Measurements from ENCODE around the gene RFNG. TPM values are rescaled to one million over a fixed set of nuclear protein-coding genes. Genes with fewer than 3 reads are reported as not detected.

RFNG gene
- total and polyA plus RNA-seq, 10 of the 15 experiments (the other 5 are each of a cell fraction or from before 2014, with no cell fraction given) = 0.10 to 19.6 (median 6.2) TPM

DNA sequence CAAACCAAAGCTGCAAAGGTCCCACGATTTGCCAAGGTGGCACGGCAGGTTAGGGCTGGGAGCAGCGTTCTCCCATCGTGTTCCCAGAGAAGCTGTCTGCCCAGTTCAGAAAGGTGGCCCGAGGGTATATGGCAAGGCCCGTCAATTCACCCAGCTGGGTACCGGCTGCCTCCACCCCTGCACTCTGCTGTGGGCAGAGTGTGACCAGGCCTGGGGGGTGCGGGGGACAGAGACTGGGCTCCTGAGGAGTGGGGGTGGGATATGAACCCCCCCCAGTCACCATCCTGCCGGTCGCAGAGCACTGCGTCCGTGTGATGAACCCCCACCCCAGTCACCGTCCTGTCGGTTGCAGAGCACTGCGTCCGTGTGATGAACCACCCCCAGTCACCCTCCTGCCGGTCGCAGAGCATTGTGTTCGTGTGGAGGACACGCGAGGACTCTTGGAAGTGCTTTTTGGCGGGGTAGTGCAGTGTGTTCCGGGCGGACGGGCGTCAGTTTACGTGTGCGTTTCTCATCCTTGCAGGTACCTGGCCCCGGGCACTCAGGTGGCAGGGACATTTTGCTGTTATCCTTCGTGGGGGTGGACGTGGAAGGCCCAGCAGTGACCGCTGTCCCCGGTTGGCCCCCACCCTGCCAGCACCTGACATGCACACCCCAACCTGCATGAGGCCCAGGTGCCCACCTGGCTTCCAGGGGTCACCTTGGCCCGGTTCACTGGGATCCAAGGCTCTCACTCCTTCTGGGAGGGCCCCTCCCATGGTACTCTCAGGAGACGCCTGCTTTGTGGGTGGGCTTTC is 49.1 kb upstream of the RFNG start:
- no TSS peak for BruUV-seq (replicated peaks)
- no peak for DNase-seq (ENCODE audit: low read depth, low spot score)
- POLR2A ChIA-PET = no interaction called here
- H3K27me3 ChIP-seq (replicated peaks in 1 of 2; ENCODE audit: control insufficient read depth in 2 of 2, insufficient read depth in 2 of 2, low read length in 1 of 2) = no peaks in the 10 kb centered on the region
- intact Hi-C loops (cut with micrococcal nuclease; ENCODE audit: unreplicated experiment) = no loop called here
- peaks cover 3 to 7% of the 10 kb centered on the region in 2 experiments; a peak in 3 of 4 replicates for H3K36me3 ChIP-seq (ENCODE audit: control insufficient read depth in 2 of 2, insufficient read depth in 2 of 2, low read length in 1 of 2)
- no peak for TF ChIP-seq TAF1 (IDR thresholded peaks at IDR 0.05; ENCODE audit: borderline replicate concordance, low read depth, low read length)
- H3K79me2 ChIP-seq (ENCODE audit: control insufficient read depth, insufficient read depth, low read length) = peaks cover 45% of the 10 kb centered on the region
- H2AFZ ChIP-seq (ENCODE audit: control insufficient read depth, low read depth, low read length) = no peak overlapping the region
- no peak for FAIRE-seq
- H3K9ac ChIP-seq (ENCODE audit: control insufficient read depth, insufficient read depth, low read length) = no peak overlapping the region; the same call in 1 of the 2 replicates
- CTCF ChIA-PET = interaction anchor here (2.4 kb wide), 1 partner anchor 63 kb away, joined by 7 read pairs; the partner anchor contains the start of gene DCXR
- no peaks in the 10 kb centered on the region for H3K9me3 ChIP-seq (replicated peaks; ENCODE audit: control insufficient read depth, insufficient read depth, low read length)
- SMC1A ChIA-PET (ENCODE audit: uncharacterized antibody, unreplicated experiment) = no interaction called here
- WGBS (ENCODE audit: insufficient coverage, insufficient replicate concordance, low lambda C conversion rate, missing lambda C conversion rate) = 88% methylated on average over 32 of the region's 35 CpGs
- in situ Hi-C loops (cut with MboI) = no loop called here
- H3K4me3 ChIP-seq = peak overlapping the region; percentile 65; the same call in 1 of the 2 replicates
- no peak for ATAC-seq
- peaks cover 25% of the 10 kb centered on the region for H3K4me1 ChIP-seq (ENCODE audit: control insufficient read depth, insufficient read depth, low read length)
- RAD21 ChIA-PET (ENCODE audit: unreplicated experiment) = interaction anchor here (0.9 kb wide), 1 partner anchor 63 kb away, joined by 3 read pairs; the partner anchor contains the start of gene DCXR
- H3K27ac ChIP-seq (ENCODE audit: control insufficient read depth, insufficient read depth) = peak overlapping the region; percentile 93; the same call in 1 of the 2 replicates
- peak overlapping the region; percentile 96 for H3K4me2 ChIP-seq (ENCODE audit: control insufficient read depth, insufficient read depth)
- no peaks in the 10 kb centered on the region; the same call in 1 of the 2 replicates for H4K20me1 ChIP-seq (ENCODE audit: control insufficient read depth, insufficient read depth)

- under 1% methylated on average over 73 of the region's 80 CpGs for WGBS (ENCODE audit: insufficient coverage, insufficient replicate concordance, low lambda C conversion rate, missing lambda C conversion rate)
- in situ Hi-C loops (cut with MboI) (no loop called here), intact Hi-C loops (cut with micrococcal nuclease; ENCODE audit: unreplicated experiment) (loop anchor here (1.0 to 5.0 kb wide), 3 partner anchors 47 to 238 kb away; partner anchors contain the start of genes DCXR, GPS1 and RFNG)
- RAD21 ChIA-PET (ENCODE audit: unreplicated experiment) = interaction anchor here (0.5 to 1.2 kb wide), 3 partner anchors 7 to 393 kb away, joined by 3 to 4 read pairs (median 3); partner anchors contain the start of gene DCXR
- H3K4me1 ChIP-seq (ENCODE audit: control insufficient read depth, insufficient read depth, low read length) = peaks cover 17% of the 10 kb centered on the region
- BruUV-seq (replicated peaks) = TSS peak; percentile 86
- DNase-seq (ENCODE audit: low read depth, low spot score) = no peak
- no peak for FAIRE-seq
- peak overlapping the region; percentile 95 for H3K9ac ChIP-seq (ENCODE audit: control insufficient read depth, insufficient read depth, low read length)
- no peaks in the 10 kb centered on the region for H3K9me3 ChIP-seq (replicated peaks; ENCODE audit: control insufficient read depth, insufficient read depth, low read length)
- peak overlapping the region; percentile 96 for H3K4me2 ChIP-seq (ENCODE audit: control insufficient read depth, insufficient read depth)
- peak overlapping the region; percentile 93 for H3K27ac ChIP-seq (ENCODE audit: control insufficient read depth, insufficient read depth)
- H3K36me3 ChIP-seq (ENCODE audit: control insufficient read depth in 2 of 2, insufficient read depth in 2 of 2, low read length in 1 of 2) = peaks cover 3 to 14% of the 10 kb centered on the region in 2 experiments; a peak in 3 of 4 replicates
- peaks cover 47% of the 10 kb centered on the region for H3K79me2 ChIP-seq (ENCODE audit: control insufficient read depth, insufficient read depth, low read length)
- POLR2A ChIA-PET = interaction anchor here (0.5 to 2.3 kb wide), 3 partner anchors 16 to 432 kb away, joined by 3 to 9 read pairs (median 8); partner anchors contain the start of genes CENPX and LRRC45
- H2AFZ ChIP-seq (ENCODE audit: control insufficient read depth, low read depth, low read length) = peak overlapping the region; percentile 92
- no peaks in the 10 kb centered on the region for H3K27me3 ChIP-seq (replicated peaks in 1 of 2; ENCODE audit: control insufficient read depth in 2 of 2, insufficient read depth in 2 of 2, low read length in 1 of 2)
- ATAC-seq = peak; percentile 40
- no peaks in the 10 kb centered on the region; the same call in 1 of the 2 replicates for H4K20me1 ChIP-seq (ENCODE audit: control insufficient read depth, insufficient read depth)
- SMC1A ChIA-PET (ENCODE audit: uncharacterized antibody, unreplicated experiment) = no interaction called here
- CTCF ChIA-PET = interaction anchor here (0.6 to 2.4 kb wide), 2 partner anchors 61 to 68 kb away, joined by 3 to 7 read pairs; partner anchors contain the start of genes DCXR and RAC3
- peak overlapping the region; percentile 65 for H3K4me3 ChIP-seq
- TF ChIP-seq, protein P1, sequence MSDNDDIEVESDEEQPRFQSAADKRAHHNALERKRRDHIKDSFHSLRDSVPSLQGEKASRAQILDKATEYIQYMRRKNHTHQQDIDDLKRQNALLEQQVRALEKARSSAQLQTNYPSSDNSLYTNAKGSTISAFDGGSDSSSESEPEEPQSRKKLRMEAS (IDR thresholded peaks at IDR 0.05; ENCODE audit: low read depth, low read length) = peak; percentile 30; the same call in 1 of the 2 replicates
- TF ChIP-seq TAF1 (IDR thresholded peaks at IDR 0.05; ENCODE audit: borderline replicate concordance, low read depth, low read length) (no peak), ZNF217 (IDR thresholded peaks at IDR 0.05) (no peak; the same call in 1 of the 2 replicates), NR2F1 (conservative IDR thresholded peaks at IDR 0.05) (peak; percentile 94), DPF2 (IDR thresholded peaks at IDR 0.05) (peak; percentile 31; the same call in 1 of the 2 replicates), SMAD5 (IDR thresholded peaks at IDR 0.05; ENCODE audit: low read depth) (peak; percentile 69; the same call in 1 of the 2 replicates), POLR2A (IDR thresholded peaks at IDR 0.05; ENCODE audit: low read depth, low read length) (peak; percentile 69), NKRF (conservative IDR thresholded peaks at IDR 0.05) (peak; percentile 61)
- TF ChIP-seq, protein P2, sequence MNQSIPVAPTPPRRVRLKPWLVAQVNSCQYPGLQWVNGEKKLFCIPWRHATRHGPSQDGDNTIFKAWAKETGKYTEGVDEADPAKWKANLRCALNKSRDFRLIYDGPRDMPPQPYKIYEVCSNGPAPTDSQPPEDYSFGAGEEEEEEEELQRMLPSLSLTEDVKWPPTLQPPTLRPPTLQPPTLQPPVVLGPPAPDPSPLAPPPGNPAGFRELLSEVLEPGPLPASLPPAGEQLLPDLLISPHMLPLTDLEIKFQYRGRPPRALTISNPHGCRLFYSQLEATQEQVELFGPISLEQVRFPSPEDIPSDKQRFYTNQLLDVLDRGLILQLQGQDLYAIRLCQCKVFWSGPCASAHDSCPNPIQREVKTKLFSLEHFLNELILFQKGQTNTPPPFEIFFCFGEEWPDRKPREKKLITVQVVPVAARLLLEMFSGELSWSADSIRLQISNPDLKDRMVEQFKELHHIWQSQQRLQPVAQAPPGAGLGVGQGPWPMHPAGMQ (IDR thresholded peaks at IDR 0.05; ENCODE audit: borderline replicate concordance) = no peak
Measured at GRCh38 chr17:82098939-82099763, 47.5 kb upstream of the RFNG start.
